Mesenchymal stem cell (in vitro differentiated cells and primary cell): Measurements from ENCODE around the gene ABLIM2.

Experiments used
- DNase-seq: peaks from one replicate; pipeline ENCODE4 v3.0.0-alpha.2; 2013
- H2AFZ ChIP-seq: one replicate; pipeline ENCODE4 v1.6.1; 2013; ENCODE audit warnings: low read depth, mild to moderate bottlenecking, control low read depth, inconsistent platforms, low read length, moderate library complexity
- H2AK5ac ChIP-seq: 2 replicates; pipeline ENCODE4 v1.6.1; 2013; ENCODE audit warnings: low read length, moderate library complexity, mild to moderate bottlenecking, inconsistent platforms; ENCODE audit not compliant: severe bottlenecking
- H2BK120ac ChIP-seq: one replicate; pipeline ENCODE4 v1.6.1; 2013; ENCODE audit warnings: low read depth, mild to moderate bottlenecking, inconsistent platforms, low read length, moderate library complexity
- H2BK12ac ChIP-seq, 2 experiments: one replicate each; pipeline ENCODE4 v1.6.1; 2013; ENCODE audit warnings: inconsistent platforms in 2 of 2, low read length in 2 of 2, mild to moderate bottlenecking in 2 of 2, moderate library complexity in 2 of 2, control low read depth in 1 of 2
- H2BK15ac ChIP-seq: one replicate; pipeline ENCODE4 v1.6.1; 2013; ENCODE audit warnings: mild to moderate bottlenecking, low read depth, inconsistent platforms; ENCODE audit not compliant: poor library complexity, severe bottlenecking
- H2BK5ac ChIP-seq: 2 replicates; pipeline ENCODE4 v1.6.1; 2013; ENCODE audit warnings: low read depth, mild to moderate bottlenecking, low read length, control low read depth, inconsistent platforms; ENCODE audit not compliant: poor library complexity, severe bottlenecking
- H3K14ac ChIP-seq, 2 experiments: one replicate each; pipeline ENCODE4 v1.6.1; 2013; ENCODE audit warnings: inconsistent platforms in 2 of 2, low read length in 2 of 2, control low read depth in 1 of 2, mild to moderate bottlenecking in 1 of 2, moderate library complexity in 1 of 2
- H3K18ac ChIP-seq, 2 experiments: one replicate each; pipeline ENCODE4 v1.6.1; 2013; ENCODE audit warnings: inconsistent platforms in 2 of 2, low read length in 2 of 2, control low read depth in 1 of 2, low read depth in 1 of 2, mild to moderate bottlenecking in 1 of 2
- H3K23ac ChIP-seq, 2 experiments: one replicate each; pipeline ENCODE4 v1.6.1; 2013; ENCODE audit warnings: inconsistent platforms in 2 of 2, low read length in 2 of 2, mild to moderate bottlenecking in 2 of 2, moderate library complexity in 2 of 2, control low read depth in 1 of 2
- H3K27ac ChIP-seq: 2 replicates; pipeline ENCODE4 v1.5.1; 2013; ENCODE audit warnings: mild to moderate bottlenecking, moderate library complexity, low read length, control low read depth, inconsistent platforms; ENCODE audit not compliant: poor library complexity, severe bottlenecking
- H3K27me3 ChIP-seq, 2 experiments: 2 replicates each; pipeline versions ENCODE4 v1.6.1 to v1.7.0; 2013; ENCODE audit warnings: low read length in 2 of 2, mild to moderate bottlenecking in 2 of 2, moderate library complexity in 2 of 2, control low read depth in 1 of 2, inconsistent platforms in 1 of 2; ENCODE audit not compliant: control insufficient read depth in 1 of 2, insufficient read depth in 1 of 2
- H3K36me3 ChIP-seq, 2 experiments: 2 replicates each; pipeline versions ENCODE4 v1.6.1 to v1.7.0; 2013; ENCODE audit warnings: low read length in 2 of 2, control low read depth in 1 of 2, inconsistent platforms in 1 of 2, low read depth in 1 of 2, mild to moderate bottlenecking in 1 of 2; ENCODE audit not compliant: insufficient read depth in 2 of 2, control insufficient read depth in 1 of 2
- H3K4ac ChIP-seq, 2 experiments: one replicate each; pipeline ENCODE4 v1.6.1; 2013; ENCODE audit warnings: inconsistent platforms in 2 of 2, low read length in 2 of 2, mild to moderate bottlenecking in 2 of 2, moderate library complexity in 2 of 2, control low read depth in 1 of 2, low read depth in 1 of 2
- H3K4me1 ChIP-seq: 2 replicates; pipeline ENCODE4 v1.6.1; 2013; ENCODE audit warnings: low read depth, low read length, control low read depth; ENCODE audit not compliant: control insufficient read depth, insufficient read depth
- H3K4me2 ChIP-seq: 2 replicates; pipeline ENCODE4 v1.6.1; 2013; ENCODE audit warnings: low read length, mild to moderate bottlenecking, inconsistent platforms; ENCODE audit not compliant: poor library complexity, severe bottlenecking
- H3K4me3 ChIP-seq, 2 experiments: 2 replicates each; pipeline versions ENCODE4 v1.5.1 to v1.7.0; 2013; ENCODE audit warnings: low read length in 2 of 2, mild to moderate bottlenecking in 2 of 2, control low read depth in 1 of 2, low read depth in 1 of 2; ENCODE audit not compliant: insufficient read depth in 1 of 2
- H3K79me1 ChIP-seq: replicated peaks from 2 replicates; pipeline ENCODE4 v1.6.1; 2013; ENCODE audit warnings: mild to moderate bottlenecking, control low read depth, low read length, inconsistent platforms; ENCODE audit not compliant: poor library complexity, severe bottlenecking
- H3K9ac ChIP-seq: 2 replicates; pipeline ENCODE4 v1.7.0; 2013; ENCODE audit warnings: mild to moderate bottlenecking, low read length, moderate library complexity
- H3K9me3 ChIP-seq: 2 replicates; pipeline ENCODE4 v1.7.0; 2013; ENCODE audit warnings: mild to moderate bottlenecking, low read length; ENCODE audit not compliant: control insufficient read depth
- H4K8ac ChIP-seq: one replicate; pipeline ENCODE4 v1.6.1; 2013; ENCODE audit warnings: inconsistent platforms, mild to moderate bottlenecking, low read length, moderate library complexity
- H4K91ac ChIP-seq: one replicate; pipeline ENCODE4 v1.6.1; 2013; ENCODE audit warnings: mild to moderate bottlenecking, low read length, inconsistent platforms
- WGBS: methylation state at CpG from one replicate; pipeline ENCODE4 v1.1.7; 2013; ENCODE audit warnings: mixed read lengths; 5-methylcytosine and 5-hydroxymethylcytosine counted together

Gene ABLIM2

DNA sequence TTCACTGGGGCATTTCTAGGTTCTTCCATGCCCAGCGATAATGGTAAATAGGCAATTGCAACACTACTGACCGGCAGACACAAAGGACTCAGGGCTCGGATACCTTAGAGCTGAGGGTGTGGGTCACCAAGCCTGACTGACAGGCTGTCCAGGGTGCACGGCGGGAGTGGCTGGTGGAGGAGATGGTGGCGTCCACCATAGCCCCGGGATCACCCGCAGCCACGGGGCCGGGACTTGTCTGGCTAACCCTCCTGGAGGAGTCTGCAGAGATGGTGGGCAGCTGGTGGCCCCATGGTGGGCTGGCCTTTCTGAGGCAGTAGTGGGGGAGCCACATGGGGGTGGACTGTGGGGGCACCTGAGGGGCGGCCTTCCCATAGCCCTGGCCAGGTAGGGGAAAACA, 11.7 kb upstream of the ABLIM2 start:
- DNase-seq, result no peak
- no peak overlapping the region for H3K4ac ChIP-seq
- no peak overlapping the region for H2AK5ac ChIP-seq
- no peak overlapping the region for H2BK12ac ChIP-seq
- H3K14ac ChIP-seq, result no peak overlapping the region
- H2BK15ac ChIP-seq, result no peak overlapping the region
- no peaks in the 10 kb centered on the region for H3K4me1 ChIP-seq
- no peak overlapping the region for H3K9ac ChIP-seq
- peaks cover 11% of the 10 kb centered on the region for H3K9me3 ChIP-seq
- H2AFZ ChIP-seq, result no peak overlapping the region
- no peak overlapping the region for H2BK120ac ChIP-seq
- no peak overlapping the region for H3K4me2 ChIP-seq
- H3K18ac ChIP-seq, result no peak overlapping the region
- no peak overlapping the region for H3K27ac ChIP-seq
- WGBS, result 97% methylated on average over 11 of the region's 11 CpGs
- no peaks in the 10 kb centered on the region for H3K79me1 ChIP-seq
- no peak overlapping the region for H2BK5ac ChIP-seq
- no peak overlapping the region for H3K23ac ChIP-seq
- no peak overlapping the region for H4K91ac ChIP-seq
- H3K36me3 ChIP-seq, result no peaks in the 10 kb centered on the region
- H4K8ac ChIP-seq, result no peak overlapping the region
- H3K4me3 ChIP-seq, result no peak overlapping the region
- peaks cover 64 to 72% of the 10 kb centered on the region in 2 experiments for H3K27me3 ChIP-seq

- H2BK120ac ChIP-seq, result no peak overlapping the region
- H3K79me1 ChIP-seq, result no peaks in the 10 kb centered on the region
- DNase-seq, result no peak
- H3K9ac ChIP-seq, result no peak overlapping the region
- no peak overlapping the region for H3K4me2 ChIP-seq
- no peak overlapping the region for H2BK12ac ChIP-seq
- H3K14ac ChIP-seq, result no peak overlapping the region
- no peaks in the 10 kb centered on the region for H3K36me3 ChIP-seq
- no peak overlapping the region for H4K91ac ChIP-seq
- no peak overlapping the region for H2BK5ac ChIP-seq
- H2AK5ac ChIP-seq, result no peak overlapping the region
- H3K4me1 ChIP-seq, result no peaks in the 10 kb centered on the region
- no peak overlapping the region for H3K4me3 ChIP-seq
- peaks cover 64 to 73% of the 10 kb centered on the region in 2 experiments for H3K27me3 ChIP-seq
- H3K23ac ChIP-seq, result no peak overlapping the region
- H2AFZ ChIP-seq, result no peak overlapping the region
- 72% methylated on average over 3 of the region's 3 CpGs for WGBS
- H4K8ac ChIP-seq, result no peak overlapping the region
- peaks cover 11% of the 10 kb centered on the region for H3K9me3 ChIP-seq
- H2BK15ac ChIP-seq, result no peak overlapping the region
- no peak overlapping the region for H3K27ac ChIP-seq
- no peak overlapping the region for H3K18ac ChIP-seq
- H3K4ac ChIP-seq, result no peak overlapping the region
Measured at GRCh38 chr4:8169763-8170162, 11.2 kb upstream of the ABLIM2 start.

- Histone ChIP-seq H3K18ac (no peak overlapping the region), H2BK120ac (no peak overlapping the region), H3K4me2 (no peak overlapping the region), H3K9me3 (peaks cover 11% of the 10 kb centered on the region), H3K23ac (no peak overlapping the region), H3K4ac (no peak overlapping the region), H3K14ac (no peak overlapping the region), H3K9ac (no peak overlapping the region), H2BK15ac (no peak overlapping the region), H3K4me3 (no peak overlapping the region), H2AK5ac (no peak overlapping the region), H3K27me3 (peaks cover 69 to 78% of the 10 kb centered on the region in 2 experiments), H3K27ac (no peak overlapping the region), H2BK5ac (no peak overlapping the region), H3K79me1 (no peaks in the 10 kb centered on the region), H4K91ac (no peak overlapping the region), H3K4me1 (no peaks in the 10 kb centered on the region), H4K8ac (no peak overlapping the region), H2BK12ac (no peak overlapping the region), H2AFZ (no peak overlapping the region), H3K36me3 (no peaks in the 10 kb centered on the region)
- 80% methylated on average over 5 of the region's 5 CpGs for WGBS
- DNase-seq, result no peak
Measured at GRCh38 chr4:8168832-8169598, 10.4 kb upstream of the ABLIM2 start.

DNA sequence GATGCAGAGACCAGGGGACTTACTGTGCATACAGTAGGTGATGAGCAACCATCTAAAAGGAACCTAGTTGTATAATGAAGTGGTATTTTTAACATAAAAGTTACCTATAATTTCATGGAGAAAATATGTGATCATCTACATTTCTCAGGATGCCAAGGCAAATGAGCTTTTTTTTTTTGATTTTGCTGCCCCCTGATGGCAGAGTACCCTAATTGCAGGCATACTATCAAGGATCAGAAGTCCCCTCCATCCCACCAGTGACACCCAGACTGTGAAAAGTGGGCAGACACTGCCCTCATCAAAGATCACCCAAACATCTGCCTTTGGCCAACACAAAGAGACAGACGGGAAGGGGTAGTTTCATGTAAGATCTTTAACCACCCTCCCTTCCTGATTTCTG, 9.6 kb upstream of the ABLIM2 start:
- Histone ChIP-seq H3K14ac (no peak overlapping the region), H3K9me3 (peaks cover 11% of the 10 kb centered on the region), H2BK120ac (no peak overlapping the region), H4K91ac (no peak overlapping the region), H2BK12ac (no peak overlapping the region), H2BK15ac (no peak overlapping the region), H2AK5ac (no peak overlapping the region), H3K4me2 (no peak overlapping the region), H3K9ac (no peak overlapping the region), H3K27me3 (peaks cover 72 to 79% of the 10 kb centered on the region in 2 experiments), H3K23ac (no peak overlapping the region), H3K27ac (no peak overlapping the region), H4K8ac (no peak overlapping the region), H3K4me3 (no peak overlapping the region), H3K36me3 (no peaks in the 10 kb centered on the region), H3K79me1 (no peaks in the 10 kb centered on the region), H2BK5ac (no peak overlapping the region), H3K4me1 (no peaks in the 10 kb centered on the region), H3K4ac (no peak overlapping the region), H3K18ac (no peak overlapping the region), H2AFZ (no peak overlapping the region)
- 100% methylated on average over 1 of the region's 1 CpG for WGBS
- no peak for DNase-seq
